Measurements from ENCODE around the gene DNAJC7.
"Not testable (repeated sequence)": the region's sequence is repeated elsewhere in the genome, so short reads cannot be mapped to it uniquely, and the experiment has no call there.

DNAJC7 gene

GRCh38 chr17:41943492-41943891 is 73.7 kb downstream of the DNAJC7 start:
- FAIRE-seq, result no peak

DNA sequence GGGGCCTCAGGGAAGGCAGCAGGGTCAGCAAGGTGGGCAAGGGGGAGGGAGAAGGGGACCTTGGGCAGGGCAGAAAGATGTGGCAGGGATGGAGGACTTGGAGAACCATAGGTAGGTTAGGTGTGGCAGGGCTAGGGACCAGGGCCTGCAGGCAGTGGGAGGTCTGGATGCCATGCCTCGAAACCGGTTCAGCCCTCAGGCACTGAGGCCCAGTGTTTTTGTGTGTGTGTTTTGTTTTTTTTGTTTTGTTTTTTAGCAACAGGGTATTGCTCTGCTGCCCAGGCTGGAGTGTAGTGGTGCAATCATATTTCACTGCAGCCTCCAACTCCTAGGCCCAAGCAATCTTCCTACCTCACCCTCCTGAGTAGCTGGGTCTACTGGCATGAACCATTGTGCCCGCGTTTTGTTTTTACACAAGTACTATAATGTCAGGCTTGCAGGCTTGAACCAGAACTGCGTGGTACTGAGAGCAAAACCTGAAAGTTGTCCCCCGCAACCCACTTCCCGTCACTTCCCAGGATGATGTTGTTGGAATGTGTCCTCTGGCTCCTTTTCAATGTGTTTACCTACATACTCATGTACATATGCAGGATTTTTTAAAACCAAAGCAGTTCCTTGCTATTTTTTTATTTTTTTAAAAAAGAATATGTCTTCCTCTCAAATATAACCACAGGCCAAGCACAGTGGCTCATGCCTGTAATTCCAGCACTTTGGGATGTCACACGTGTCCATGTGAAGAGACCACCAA is 74.4 kb downstream of the DNAJC7 start:
- FAIRE-seq, result no peak

- FAIRE-seq, result no peak
These were observed 76.1 kb downstream of the DNAJC7 start for GRCh38 chr17:41941168-41941567.

DNA sequence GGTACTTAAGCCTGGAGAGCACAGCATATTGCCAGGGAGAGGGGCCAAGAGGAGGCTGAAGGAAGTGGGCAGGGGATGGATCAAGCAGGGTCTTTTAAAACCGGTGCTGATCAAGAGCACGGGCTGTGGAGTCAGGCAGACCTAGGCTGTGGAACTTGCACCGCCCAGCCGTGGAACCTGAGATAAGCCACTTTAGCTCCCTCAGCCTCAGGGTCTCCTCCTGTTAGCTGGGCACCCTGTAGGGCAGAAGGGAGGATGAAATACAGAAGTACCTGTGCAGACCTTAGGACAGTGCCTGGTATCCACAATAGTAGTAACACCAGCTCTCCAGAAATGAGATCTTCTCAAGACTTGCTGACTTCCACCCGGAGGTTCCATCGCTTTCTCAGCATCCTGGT is 77.5 kb downstream of the DNAJC7 start:
- no peak for FAIRE-seq

- no peak for FAIRE-seq
These were observed 78.1 kb downstream of the DNAJC7 start for GRCh38 chr17:41939044-41939692.

- no peak for FAIRE-seq
These were observed 79.0 kb downstream of the DNAJC7 start for GRCh38 chr17:41937970-41938954.

DNA sequence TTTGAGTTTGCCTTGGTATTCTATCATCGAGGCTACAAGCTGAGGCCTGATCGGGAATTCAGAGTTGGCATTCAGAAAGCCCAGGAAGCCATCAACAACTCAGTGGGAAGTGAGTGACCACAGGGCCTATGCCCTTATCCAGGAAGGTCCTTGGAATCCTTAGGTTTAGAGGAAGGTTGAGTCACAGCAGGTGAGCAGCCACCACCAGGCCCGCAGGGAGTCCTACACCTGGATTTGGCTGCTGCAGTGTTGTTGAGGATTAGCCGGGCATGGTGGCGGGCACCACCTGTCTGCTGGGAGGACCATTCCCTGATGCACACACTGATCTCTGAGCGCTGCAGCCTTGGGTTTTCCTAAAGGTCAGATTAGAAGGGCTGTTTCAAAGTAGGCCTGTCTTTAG is 81.6 kb downstream of the DNAJC7 start:
- no peak for FAIRE-seq

- no peak for FAIRE-seq
These were observed 84.3 kb downstream of the DNAJC7 start for GRCh38 chr17:41932816-41933389.

DNA sequence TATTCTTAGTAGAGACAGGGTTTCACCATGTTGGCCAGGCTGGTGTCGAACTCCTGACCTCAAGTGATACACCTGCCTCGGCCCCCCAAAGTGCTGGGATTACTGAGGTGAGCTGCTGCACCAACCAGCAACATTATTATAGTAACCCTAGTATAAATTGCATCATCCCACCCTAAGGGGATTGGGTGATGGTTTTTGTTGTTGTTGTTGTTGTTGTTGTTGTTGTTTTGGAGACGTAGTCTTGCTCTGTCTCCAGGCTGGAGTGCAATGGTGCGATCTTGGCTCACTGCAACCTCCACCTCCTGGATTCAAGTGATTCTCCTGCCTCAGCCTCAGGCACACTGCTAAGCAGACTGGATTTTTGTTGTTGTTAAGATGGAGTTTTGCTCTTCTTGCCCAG is 85.5 kb downstream of the DNAJC7 start:
- FAIRE-seq, result not testable (repeated sequence)

GRCh38 chr17:41930833-41931156 is 86.4 kb downstream of the DNAJC7 start:
- FAIRE-seq, result not testable (repeated sequence)

DNA sequence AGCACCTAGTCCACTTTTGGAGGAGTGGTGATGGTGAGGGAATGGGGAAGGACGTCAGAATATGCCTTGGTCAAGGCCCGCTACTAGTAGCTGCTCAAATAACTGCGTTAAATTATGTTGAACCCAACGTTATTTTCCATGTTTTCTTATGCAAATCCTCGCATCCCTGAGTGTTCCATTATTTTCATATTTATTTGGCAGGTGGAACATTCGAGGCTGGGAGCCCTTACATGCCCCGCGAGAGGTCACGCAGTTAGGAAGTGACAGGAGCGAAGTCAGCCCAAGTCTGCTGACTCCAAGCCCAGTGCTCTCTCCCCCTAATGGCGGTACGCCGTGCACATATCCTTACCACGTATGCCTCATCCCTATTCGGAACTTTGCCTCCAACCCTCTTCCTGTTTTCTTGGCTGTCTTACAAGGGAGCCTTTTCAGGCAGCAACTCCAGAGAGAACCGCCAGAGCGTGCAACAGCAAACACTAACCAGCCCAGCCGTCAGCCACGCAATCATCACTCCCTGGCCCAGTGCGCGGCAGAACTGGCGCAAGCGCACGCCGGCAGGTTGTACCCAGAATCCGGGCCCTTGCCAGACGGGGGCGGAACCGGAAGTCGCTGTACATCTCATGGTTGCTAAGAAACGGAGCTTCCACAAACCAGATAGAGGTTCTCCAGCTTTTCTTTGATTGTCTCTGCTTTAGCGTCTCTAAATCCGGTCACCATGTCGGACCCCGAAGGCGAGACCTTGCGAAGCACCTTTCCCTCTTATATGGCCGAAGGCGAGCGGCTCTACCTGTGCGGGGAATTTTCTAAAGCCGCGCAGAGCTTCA is 87.0 kb downstream of the DNAJC7 start, which contains the start of gene ODAD4:
ODAD4 (plus strand) TSS at position 609 of the 824 bp plus-strand sequence; CDS start at position 716, 107 bp downstream.
- FAIRE-seq, result no peak

DNA sequence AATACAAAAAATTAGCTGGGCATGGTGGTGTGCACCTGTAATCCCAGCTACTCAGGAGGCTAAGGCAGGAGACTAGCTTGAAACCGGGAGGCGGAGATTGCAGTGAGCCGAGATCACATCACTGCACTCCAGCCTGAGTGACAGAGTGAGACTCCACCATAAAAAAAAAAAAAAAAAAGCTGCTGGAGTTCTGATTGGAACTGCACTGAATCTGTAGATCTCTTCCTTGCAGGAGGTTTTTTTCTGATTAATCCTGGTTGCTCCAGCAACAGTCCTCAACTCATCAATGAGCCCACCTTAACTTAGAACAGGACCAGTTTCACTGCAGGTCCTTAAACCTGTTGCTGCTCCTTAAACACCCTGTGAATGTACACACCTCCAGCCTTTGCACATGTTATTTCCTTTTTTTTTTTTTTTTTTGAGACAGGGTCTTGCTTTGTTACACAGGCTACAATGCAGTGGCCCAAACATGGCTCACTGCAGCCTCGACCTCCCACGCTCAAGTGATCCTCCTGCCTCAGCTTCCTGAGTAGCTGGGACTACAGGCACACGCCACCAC is 88.5 kb downstream of the DNAJC7 start:
- FAIRE-seq, result no peak
